IMR-90 (cell line): ENCODE data around the gene ZNF827. TPM values are rescaled to one million over a fixed set of nuclear protein-coding genes. Genes with fewer than 3 reads are reported as not detected.

Source experiments
- ATAC-seq: fragments of 200-7000 bp; cut with Tn5 transposase; 2 replicates; pipeline ENCODE4 v1.9.1; 2020; ENCODE audit warnings: low read depth, mild to moderate bottlenecking, moderate library complexity
- BruUV-seq: library from RNA; stranded (reverse); fragments of 400-500 nt; replicated peaks from 2 replicates; lab custom pipeline; 2021; lab: Mats Ljungman, UMichigan
- CTCF ChIA-PET: fragments of 300-600 bp; formaldehyde crosslinking; extraction: SDS; loops from one replicate; lab custom pipeline; 2021; ENCODE audit warnings: antibody characterized with exemption; lab: Yijun Ruan, JAX
- POLR2A ChIA-PET: fragments of 300-600 bp; sonication (Branson Sonifier 250); formaldehyde crosslinking; loops from one replicate; lab custom pipeline; 2022; ENCODE audit warnings: antibody characterized with exemption; ENCODE audit not compliant: unreplicated experiment; lab: Charles Lee
- DNase-seq: peaks from one replicate; pipeline ENCODE4 v3.0.0; 2013
- H2AFZ ChIP-seq: replicated peaks from 2 replicates; pipeline ENCODE3; 2013; ENCODE audit warnings: low read length, mild to moderate bottlenecking; ENCODE audit not compliant: poor library complexity
- H2AK5ac ChIP-seq: 2 replicates; pipeline ENCODE4 v1.6.1; 2013; ENCODE audit warnings: low read depth, low read length, inconsistent platforms
- H2AK9ac ChIP-seq: replicated peaks from 2 replicates; pipeline ENCODE3; 2013; ENCODE audit warnings: mild to moderate bottlenecking, low read depth, low read length, moderate library complexity; ENCODE audit not compliant: poor library complexity
- H2BK120ac ChIP-seq: 2 replicates; pipeline ENCODE4 v1.6.1; 2013; ENCODE audit warnings: low read depth, low read length, inconsistent platforms
- H2BK15ac ChIP-seq: 3 replicates; pipeline ENCODE4 v1.6.1; 2013; ENCODE audit warnings: low read depth, low read length, inconsistent platforms
- H2BK20ac ChIP-seq: 2 replicates; pipeline ENCODE4 v1.6.1; 2013; ENCODE audit warnings: low read depth, mild to moderate bottlenecking, inconsistent platforms, low read length, moderate library complexity
- H2BK5ac ChIP-seq: 2 replicates; pipeline ENCODE4 v1.6.1; 2013; ENCODE audit warnings: mild to moderate bottlenecking, low read depth, low read length, inconsistent platforms; ENCODE audit not compliant: poor library complexity, severe bottlenecking
- H3K14ac ChIP-seq: replicated peaks from 2 replicates; pipeline ENCODE4 v1.6.1; 2013; ENCODE audit warnings: low read depth, low read length, inconsistent platforms
- H3K18ac ChIP-seq: 2 replicates; pipeline ENCODE4 v1.6.1; 2013; ENCODE audit warnings: low read depth, low read length, control low read depth
- H3K23ac ChIP-seq: 2 replicates; pipeline ENCODE4 v1.6.1; 2013; ENCODE audit warnings: low read depth, low read length, inconsistent platforms
- H3K27ac ChIP-seq: 2 replicates; pipeline ENCODE4 v1.5.1; 2013; ENCODE audit warnings: mild to moderate bottlenecking, control low read depth, low read length; ENCODE audit not compliant: insufficient read depth
- H3K27me3 ChIP-seq: 2 replicates; pipeline ENCODE4 v1.6.1; 2013; ENCODE audit warnings: low read length; ENCODE audit not compliant: control insufficient read depth, insufficient read depth
- H3K36me3 ChIP-seq: 2 replicates; pipeline ENCODE4 v1.6.1; 2013; ENCODE audit warnings: low read length, mixed read lengths; ENCODE audit not compliant: control insufficient read depth, insufficient read depth
- H3K4ac ChIP-seq: 2 replicates; pipeline ENCODE4 v1.6.1; 2013; ENCODE audit warnings: low read depth, low read length, inconsistent platforms
- H3K4me1 ChIP-seq: 2 replicates; pipeline ENCODE4 v1.6.1; 2013; ENCODE audit warnings: low read length, mixed read lengths; ENCODE audit not compliant: control insufficient read depth, insufficient read depth
- H3K4me2 ChIP-seq: 2 replicates; pipeline ENCODE4 v1.6.1; 2013; ENCODE audit warnings: low read depth, mild to moderate bottlenecking, control low read depth, low read length, moderate library complexity
- H3K4me3 ChIP-seq: 2 replicates; pipeline ENCODE4 v1.5.1; 2013; ENCODE audit warnings: low read depth, mild to moderate bottlenecking, control low read depth, low read length, moderate library complexity; ENCODE audit not compliant: insufficient read depth
- H3K56ac ChIP-seq: 2 replicates; pipeline ENCODE4 v1.6.1; 2013; ENCODE audit warnings: low read length, inconsistent platforms; ENCODE audit not compliant: insufficient read depth; ENCODE audit errors: extremely low read depth
- H3K79me1 ChIP-seq, 2 experiments: 2 replicates each; pipeline ENCODE4 v1.6.1; 2013; ENCODE audit warnings: low read length in 2 of 2, inconsistent platforms in 1 of 2, low read depth in 1 of 2
- H3K9ac ChIP-seq: 2 replicates; pipeline ENCODE4 v1.6.1; 2013; ENCODE audit warnings: low read depth, low read length, control low read depth
- H3K9me1 ChIP-seq: 2 replicates; pipeline ENCODE4 v1.6.1; 2013; ENCODE audit warnings: low read length, inconsistent platforms; ENCODE audit not compliant: insufficient read depth
- H3K9me3 ChIP-seq: 2 replicates; pipeline ENCODE4 v1.6.1; 2013; ENCODE audit warnings: low read length; ENCODE audit not compliant: control insufficient read depth, insufficient read depth
- H4K20me1 ChIP-seq: 2 replicates; pipeline ENCODE4 v1.6.1; 2013; ENCODE audit warnings: low read length, inconsistent platforms; ENCODE audit not compliant: insufficient read depth
- H4K5ac ChIP-seq: 2 replicates; pipeline ENCODE4 v1.6.1; 2013; ENCODE audit warnings: mild to moderate bottlenecking, low read depth, low read length, control low read depth
- H4K8ac ChIP-seq, 2 experiments: 2 replicates each; pipeline ENCODE4 v1.6.1; 2013; ENCODE audit warnings: low read depth in 2 of 2, low read length in 2 of 2, control low read depth in 1 of 2, inconsistent platforms in 1 of 2
- H4K91ac ChIP-seq: 2 replicates; pipeline ENCODE4 v1.6.1; 2013; ENCODE audit warnings: low read depth, low read length, inconsistent platforms; ENCODE audit not compliant: insufficient read depth
- CEBPB ChIP-seq: IDR thresholded peaks from 2 replicates; pipeline ENCODE4 v1.6.1; 2012; ENCODE audit warnings: low read depth, low read length, improper control_type of control experiment
- ELK1 ChIP-seq: fragments of 150-350 bp; IDR thresholded peaks from 2 replicates; pipeline ENCODE4 v1.6.1; 2016; ENCODE audit warnings: low read depth, mild to moderate bottlenecking, low read length, moderate library complexity, borderline replicate concordance
- MXI1 ChIP-seq: IDR thresholded peaks from 2 replicates; pipeline ENCODE4 v1.6.1; 2012; ENCODE audit warnings: low read depth, mild to moderate bottlenecking, low read length, moderate library complexity, borderline replicate concordance
- POLR2A ChIP-seq: IDR thresholded peaks from 2 replicates; pipeline ENCODE4 v1.6.1; 2012; ENCODE audit warnings: mild to moderate bottlenecking, low read depth, low read length
- RFX5 ChIP-seq: IDR thresholded peaks from 2 replicates; pipeline ENCODE4 v1.8.0; 2012; ENCODE audit warnings: low read depth, mild to moderate bottlenecking, low read length, moderate library complexity
- SMC3 ChIP-seq: fragments of 150-350 bp; IDR thresholded peaks from 2 replicates; pipeline ENCODE4 v1.6.1; 2016; ENCODE audit warnings: low read depth, mild to moderate bottlenecking, antibody characterized with exemption, low read length, moderate library complexity
- USF2 ChIP-seq: fragments of 150-350 bp; IDR thresholded peaks from 2 replicates; pipeline ENCODE4 v1.6.1; 2017; ENCODE audit warnings: mild to moderate bottlenecking, antibody characterized with exemption, low read length, low read depth
- WGBS, 2 experiments: methylation state at CpG; one replicate each; pipeline versions ENCODE4 v1.1.5 to v1.1.7; 2013; ENCODE audit warnings: missing lambda C conversion rate in 2 of 2; ENCODE audit not compliant: insufficient read length in 1 of 2; ENCODE audit errors: extremely low coverage in 2 of 2; 5-methylcytosine and 5-hydroxymethylcytosine counted together
- dilution Hi-C: fragments of 300-500 bp; cut with HindIII; formaldehyde crosslinking; loops from one replicate; pipeline ENCODE4 v1.14.3; 2018; ENCODE audit warnings: low sequenced_read_pairs; ENCODE audit not compliant: unreplicated experiment
- in situ Hi-C: fragments of 300-500 bp; cut with MboI; formaldehyde crosslinking; loops from 3 replicates; pipeline ENCODE4 v1.14.3; 2019; ENCODE audit warnings: low sequenced_read_pairs, inconsistent platforms, mixed read lengths
- intact Hi-C: fragments of 100-400 bp; cut with micrococcal nuclease; formaldehyde crosslinking; loops from 2 replicates; pipeline ENCODE4 v1.10.0; 2022
- polyA plus RNA-seq, 3 experiments: library from polyadenylated mRNA; depleted of rRNA; stranded (reverse); fragments of >200 nt; gene quantifications; 2 replicates each; pipeline ENCODE4 v1.2.3, GENCODE V29; 2012; ENCODE audit warnings: low replicate concordance in 1 of 3
- total RNA-seq: library from RNA; depleted of rRNA; stranded (reverse); fragments of >200 nt; gene quantifications from 2 replicates; pipeline ENCODE4 v1.2.3, GENCODE V29; 2012

ZNF827 gene
- total and polyA plus RNA-seq, 2 of the 4 experiments (the other 2 are of a cell fraction): 6.6 to 31.7 TPM

- no peak overlapping the region for H2BK5ac ChIP-seq
- H3K4me2 ChIP-seq: no peak overlapping the region
- no peak overlapping the region for H2BK120ac ChIP-seq
- no peak overlapping the region for H2BK20ac ChIP-seq
- H3K27me3 ChIP-seq: no peaks in the 10 kb centered on the region
- BruUV-seq: no TSS peak
- no peak overlapping the region for H3K18ac ChIP-seq
- no peak overlapping the region for H3K14ac ChIP-seq
- TF ChIP-seq RFX5 (no peak), ELK1 (no peak), CEBPB (no peak), USF2 (no peak), POLR2A (no peak), MXI1 (no peak), SMC3 (no peak)
- no peak overlapping the region for H4K91ac ChIP-seq
- H4K8ac ChIP-seq: no peak overlapping the region
- ChIA-PET CTCF (no interaction called here), POLR2A (no interaction called here)
- no peak overlapping the region for H3K4me3 ChIP-seq
- no peak overlapping the region for H3K23ac ChIP-seq
- no peaks in the 10 kb centered on the region for H3K9me1 ChIP-seq
- H3K4ac ChIP-seq: no peak overlapping the region
- H2AK9ac ChIP-seq: no peak overlapping the region
- dilution Hi-C loops: no loop called here
- no peak overlapping the region for H3K56ac ChIP-seq
- H4K20me1 ChIP-seq: no peaks in the 10 kb centered on the region
- 80% methylated on average over 1 of the region's 1 CpG; no CpG with 5 or more reads in 1 of the 2 experiments for WGBS, 2 experiments
- H3K36me3 ChIP-seq: no peaks in the 10 kb centered on the region
- intact Hi-C loops: no loop called here
- H3K9ac ChIP-seq: no peak overlapping the region
- no peak overlapping the region for H3K27ac ChIP-seq
- no peak overlapping the region for H2AFZ ChIP-seq
- H2BK15ac ChIP-seq: no peak overlapping the region
- no peak overlapping the region for H2AK5ac ChIP-seq
- H3K9me3 ChIP-seq: no peaks in the 10 kb centered on the region
- in situ Hi-C loops: no loop called here
- no peaks in the 10 kb centered on the region for H3K79me1 ChIP-seq
- no peaks in the 10 kb centered on the region for H3K4me1 ChIP-seq
- DNase-seq (no peak), ATAC-seq (no peak)
- H4K5ac ChIP-seq: no peak overlapping the region
Observed at GRCh38 chr4:145722561-145722960, 216.1 kb downstream of the ZNF827 start.
